ENCODE data around the gene RGS17.

The RGS17 gene

DNA sequence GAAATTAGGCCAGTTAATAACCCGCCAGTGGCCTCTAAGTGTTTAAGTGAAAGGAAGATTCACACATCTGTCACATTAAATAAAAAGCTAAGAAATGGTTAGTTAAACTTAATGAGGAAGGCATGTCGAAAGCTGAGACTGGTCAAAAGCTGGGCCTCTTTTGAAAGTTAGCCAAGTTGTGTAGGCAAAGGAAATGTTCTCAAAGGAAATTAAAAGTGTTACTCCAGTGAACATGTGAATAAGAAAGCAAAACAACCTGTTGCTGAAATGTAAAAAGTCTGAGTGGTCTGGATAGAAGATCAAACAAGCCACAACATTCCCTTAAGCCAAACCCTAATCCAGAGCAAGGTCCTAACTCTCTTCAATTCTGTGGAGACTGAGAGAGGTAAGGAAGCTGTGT, 117.6 kb downstream of the RGS17 start:
- Histone ChIP-seq H2BK15ac (ENCODE audit: low read length) (no peak overlapping the region), H2BK12ac (ENCODE audit: low read length) (no peak overlapping the region), H2BK5ac (ENCODE audit: low read length) (no peak overlapping the region), H3K27ac (replicated peaks; ENCODE audit: low read length) (no peak overlapping the region), H3K4ac (ENCODE audit: low read length) (no peak overlapping the region), H3K36me3 (replicated peaks in 1 of 2; ENCODE audit: control insufficient read depth in 2 of 2, insufficient read depth in 2 of 2, low read length in 2 of 2) (no peaks in the 10 kb centered on the region), H4K91ac (ENCODE audit: low read depth, low read length, poor library complexity) (no peak overlapping the region), H2AFZ (ENCODE audit: low read length) (no peak overlapping the region), H3K79me1 (ENCODE audit: low read depth, low read length) (no peaks in the 10 kb centered on the region), H3K23ac (ENCODE audit: low read depth, low read length, poor library complexity) (no peak overlapping the region), H2BK120ac (ENCODE audit: low read depth, low read length) (no peak overlapping the region), H3K18ac (ENCODE audit: low read length) (no peak overlapping the region), H3K27me3 (ENCODE audit: control insufficient read depth in 3 of 3, insufficient read depth in 3 of 3, low read depth in 1 of 3, low read length in 3 of 3) (no peaks in the 10 kb centered on the region), H3K4me3 (ENCODE audit: low read length in 2 of 2) (no peak overlapping the region), H3K4me2 (ENCODE audit: insufficient read depth, low read length, poor library complexity, severe bottlenecking) (no peak overlapping the region), H4K8ac (ENCODE audit: low read depth, low read length) (no peak overlapping the region), H3K9ac (ENCODE audit: low read depth, low read length, poor library complexity) (no peak overlapping the region), H3K14ac (ENCODE audit: low read length) (no peak overlapping the region), H3K9me3 (replicated peaks in 1 of 2; ENCODE audit: control insufficient read depth in 2 of 2, insufficient read depth in 1 of 2, low read depth in 1 of 2, low read length in 2 of 2) (no peaks in the 10 kb centered on the region), H3K4me1 (ENCODE audit: control insufficient read depth in 2 of 2, insufficient read depth in 1 of 2, low read depth in 1 of 2, low read length in 2 of 2) (no peaks in the 10 kb centered on the region), H2AK5ac (ENCODE audit: low read depth, low read length) (no peak overlapping the region)
- DNase-seq (ENCODE audit: low spot score), result no peak
- WGBS, 2 donors (ENCODE audit: extremely low coverage in 2 of 2, insufficient read length in 2 of 2, insufficient replicate concordance in 1 of 2), result no CpG with 5 or more reads among the region's 2 CpGs

DNA sequence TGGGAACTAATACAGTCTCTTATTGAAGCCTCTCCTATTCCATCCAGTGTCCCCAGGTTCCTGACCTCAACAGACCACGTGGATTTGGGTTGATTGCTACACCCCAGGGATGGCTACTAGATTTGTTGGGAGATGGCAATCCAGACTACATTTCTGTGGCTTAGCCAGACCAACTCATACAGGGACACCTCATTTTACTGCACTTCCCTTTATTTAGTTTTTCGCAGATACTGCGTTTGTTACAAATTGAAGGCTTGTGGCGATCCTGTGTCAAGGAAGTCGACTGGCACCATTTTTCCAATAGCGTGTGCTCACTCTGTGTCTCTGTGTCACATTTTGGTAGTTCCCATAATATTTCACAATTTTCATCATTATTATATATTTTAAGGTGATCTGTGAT, 118.2 kb downstream of the RGS17 start:
- H3K36me3 ChIP-seq (replicated peaks in 1 of 2; ENCODE audit: control insufficient read depth in 2 of 2, insufficient read depth in 2 of 2, low read length in 2 of 2), result no peaks in the 10 kb centered on the region
- H3K14ac ChIP-seq (ENCODE audit: low read length), result no peak overlapping the region
- H3K18ac ChIP-seq (ENCODE audit: low read length), result no peak overlapping the region
- no peaks in the 10 kb centered on the region for H3K4me1 ChIP-seq (ENCODE audit: control insufficient read depth in 2 of 2, insufficient read depth in 1 of 2, low read depth in 1 of 2, low read length in 2 of 2)
- H3K79me1 ChIP-seq (ENCODE audit: low read depth, low read length), result no peaks in the 10 kb centered on the region
- no peak for DNase-seq (ENCODE audit: low spot score)
- H4K91ac ChIP-seq (ENCODE audit: low read depth, low read length, poor library complexity), result no peak overlapping the region
- no peak overlapping the region for H3K4me3 ChIP-seq (ENCODE audit: low read length in 2 of 2)
- H2BK15ac ChIP-seq (ENCODE audit: low read length), result no peak overlapping the region
- H3K4ac ChIP-seq (ENCODE audit: low read length), result no peak overlapping the region
- no peak overlapping the region for H2BK120ac ChIP-seq (ENCODE audit: low read depth, low read length)
- no peak overlapping the region for H4K8ac ChIP-seq (ENCODE audit: low read depth, low read length)
- no peak overlapping the region for H2BK5ac ChIP-seq (ENCODE audit: low read length)
- no CpG with 5 or more reads among the region's 6 CpGs for WGBS, 2 donors (ENCODE audit: extremely low coverage in 2 of 2, insufficient read length in 2 of 2, insufficient replicate concordance in 1 of 2)
- H3K23ac ChIP-seq (ENCODE audit: low read depth, low read length, poor library complexity), result no peak overlapping the region
- no peak overlapping the region for H3K9ac ChIP-seq (ENCODE audit: low read depth, low read length, poor library complexity)
- no peak overlapping the region for H3K27ac ChIP-seq (replicated peaks; ENCODE audit: low read length)
- H2BK12ac ChIP-seq (ENCODE audit: low read length), result no peak overlapping the region
- H3K4me2 ChIP-seq (ENCODE audit: insufficient read depth, low read length, poor library complexity, severe bottlenecking), result no peak overlapping the region
- no peak overlapping the region for H2AK5ac ChIP-seq (ENCODE audit: low read depth, low read length)
- H3K9me3 ChIP-seq (replicated peaks in 1 of 2; ENCODE audit: control insufficient read depth in 2 of 2, insufficient read depth in 1 of 2, low read depth in 1 of 2, low read length in 2 of 2), result no peaks in the 10 kb centered on the region
- no peaks in the 10 kb centered on the region for H3K27me3 ChIP-seq (ENCODE audit: control insufficient read depth in 3 of 3, insufficient read depth in 3 of 3, low read depth in 1 of 3, low read length in 3 of 3)
- H2AFZ ChIP-seq (ENCODE audit: low read length), result no peak overlapping the region

DNA sequence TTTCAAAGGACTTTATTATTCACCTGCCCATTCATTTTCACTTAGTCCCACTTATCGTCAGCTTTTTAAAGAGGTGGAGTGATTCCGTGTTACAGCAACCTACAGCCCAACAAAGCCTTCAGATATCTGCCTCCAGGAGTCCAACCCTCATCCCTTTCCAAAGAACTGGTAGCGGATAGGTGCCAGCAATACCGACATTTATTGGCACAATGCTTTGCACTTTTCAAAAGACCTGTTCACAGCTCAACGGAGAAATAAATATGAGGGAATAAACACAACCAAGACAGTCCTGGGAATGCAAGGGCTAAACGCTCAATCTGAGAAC, 127.8 kb downstream of the RGS17 start:
- no peak overlapping the region for H3K4ac ChIP-seq (ENCODE audit: low read length)
- H3K4me3 ChIP-seq (ENCODE audit: low read length in 2 of 2), result peak overlapping the region; percentile 70 to 90
- no peak overlapping the region for H3K14ac ChIP-seq (ENCODE audit: low read length)
- H2AK5ac ChIP-seq (ENCODE audit: low read depth, low read length), result no peak overlapping the region
- no peak overlapping the region for H3K18ac ChIP-seq (ENCODE audit: low read length)
- H3K9ac ChIP-seq (ENCODE audit: low read depth, low read length, poor library complexity), result peak overlapping the region; percentile 2
- no CpG with 5 or more reads among the region's 6 CpGs for WGBS, 2 donors (ENCODE audit: extremely low coverage in 2 of 2, insufficient read length in 2 of 2, insufficient replicate concordance in 1 of 2)
- no peak overlapping the region for H4K8ac ChIP-seq (ENCODE audit: low read depth, low read length)
- H3K4me1 ChIP-seq (ENCODE audit: control insufficient read depth in 2 of 2, insufficient read depth in 1 of 2, low read depth in 1 of 2, low read length in 2 of 2), result peaks cover 2 to 14% of the 10 kb centered on the region in 2 donors
- H2BK15ac ChIP-seq (ENCODE audit: low read length), result no peak overlapping the region
- peaks cover 0 to 22% of the 10 kb centered on the region in 2 donors for H3K36me3 ChIP-seq (replicated peaks in 1 of 2; ENCODE audit: control insufficient read depth in 2 of 2, insufficient read depth in 2 of 2, low read length in 2 of 2)
- peaks cover 2% of the 10 kb centered on the region for H3K79me1 ChIP-seq (ENCODE audit: low read depth, low read length)
- H2BK120ac ChIP-seq (ENCODE audit: low read depth, low read length), result no peak overlapping the region
- peak overlapping the region; percentile 87 for H2AFZ ChIP-seq (ENCODE audit: low read length)
- H2BK5ac ChIP-seq (ENCODE audit: low read length), result no peak overlapping the region
- no peak overlapping the region for H3K23ac ChIP-seq (ENCODE audit: low read depth, low read length, poor library complexity)
- peak overlapping the region; percentile 72 for H3K4me2 ChIP-seq (ENCODE audit: insufficient read depth, low read length, poor library complexity, severe bottlenecking)
- H3K27me3 ChIP-seq (ENCODE audit: control insufficient read depth in 3 of 3, insufficient read depth in 3 of 3, low read depth in 1 of 3, low read length in 3 of 3), result no peaks in the 10 kb centered on the region
- H3K9me3 ChIP-seq (replicated peaks in 1 of 2; ENCODE audit: control insufficient read depth in 2 of 2, insufficient read depth in 1 of 2, low read depth in 1 of 2, low read length in 2 of 2), result no peaks in the 10 kb centered on the region
- no peak overlapping the region for H2BK12ac ChIP-seq (ENCODE audit: low read length)
- peak overlapping the region; percentile 91 for H3K27ac ChIP-seq (replicated peaks; ENCODE audit: low read length)
- no peak overlapping the region for H4K91ac ChIP-seq (ENCODE audit: low read depth, low read length, poor library complexity)
- no peak for DNase-seq (ENCODE audit: low spot score)

DNA sequence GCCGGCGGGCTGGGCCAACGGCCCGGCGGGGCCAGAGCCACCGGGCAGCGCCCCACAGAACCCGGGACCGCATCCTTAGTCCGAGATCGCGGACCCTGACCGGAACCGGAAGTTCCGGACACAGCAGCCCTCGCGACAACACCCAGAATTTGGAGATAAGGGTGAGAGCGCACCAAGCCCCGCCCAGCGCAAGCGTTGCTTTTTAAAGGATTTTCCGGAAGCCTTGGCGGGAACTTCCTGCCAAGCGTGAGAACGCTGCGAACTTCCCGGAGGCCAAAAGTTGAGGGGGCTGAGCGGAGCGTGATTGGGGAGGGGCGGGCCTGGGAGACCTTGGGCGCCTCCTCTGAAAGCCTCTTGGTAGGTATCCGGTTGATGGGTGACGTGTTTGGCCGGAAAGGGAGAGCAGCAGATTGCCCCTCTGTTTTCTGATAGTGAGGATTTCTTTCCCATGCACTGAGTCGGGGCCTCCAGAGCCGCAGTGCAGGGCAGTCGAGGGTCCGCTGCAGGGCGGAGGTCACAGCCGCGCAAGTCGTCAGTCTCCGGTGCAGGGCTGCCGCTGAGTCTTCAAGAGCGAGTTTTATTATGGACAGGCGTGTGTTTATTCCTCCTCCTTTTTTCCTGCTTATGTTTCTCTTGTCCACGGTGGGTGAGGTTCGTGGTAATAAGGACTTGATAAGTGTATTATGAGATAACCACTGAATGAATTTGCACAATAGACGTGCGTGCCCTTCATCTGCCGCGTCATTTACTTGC, 128.3 kb downstream of the RGS17 start, which contains the start of gene MTRF1L:
Gene MTRF1L (minus strand): TSS at position 97 of the 753 bp plus-strand sequence. CDS start 24 bp downstream, at position 73.
- Histone ChIP-seq H2BK120ac (ENCODE audit: low read depth, low read length) (no peak within 1 kb of the TSS), H2AFZ (ENCODE audit: low read length) (peak within 1 kb of the TSS; percentile 87), H3K4me1 (ENCODE audit: control insufficient read depth in 2 of 2, insufficient read depth in 1 of 2, low read depth in 1 of 2, low read length in 2 of 2) (peaks cover 2 to 14% of the 10 kb centered on the region in 2 donors), H3K4me3 (ENCODE audit: low read length in 2 of 2) (peak within 1 kb of the TSS; percentile 70 to 90), H3K9me3 (replicated peaks in 1 of 2; ENCODE audit: control insufficient read depth in 2 of 2, insufficient read depth in 1 of 2, low read depth in 1 of 2, low read length in 2 of 2) (no peaks in the 10 kb centered on the region), H3K27ac (replicated peaks; ENCODE audit: low read length) (peak within 1 kb of the TSS; percentile 91), H2AK5ac (ENCODE audit: low read depth, low read length) (no peak within 1 kb of the TSS), H2BK15ac (ENCODE audit: low read length) (no peak within 1 kb of the TSS), H2BK5ac (ENCODE audit: low read length) (no peak within 1 kb of the TSS), H3K36me3 (replicated peaks in 1 of 2; ENCODE audit: control insufficient read depth in 2 of 2, insufficient read depth in 2 of 2, low read length in 2 of 2) (peaks cover 0 to 27% of the 10 kb centered on the region in 2 donors), H3K4ac (ENCODE audit: low read length) (no peak within 1 kb of the TSS), H3K23ac (ENCODE audit: low read depth, low read length, poor library complexity) (no peak within 1 kb of the TSS), H3K4me2 (ENCODE audit: insufficient read depth, low read length, poor library complexity, severe bottlenecking) (peak within 1 kb of the TSS; percentile 72), H4K91ac (ENCODE audit: low read depth, low read length, poor library complexity) (no peak within 1 kb of the TSS), H4K8ac (ENCODE audit: low read depth, low read length) (no peak within 1 kb of the TSS), H3K9ac (ENCODE audit: low read depth, low read length, poor library complexity) (peak within 1 kb of the TSS; percentile 85), H3K27me3 (ENCODE audit: control insufficient read depth in 3 of 3, insufficient read depth in 3 of 3, low read depth in 1 of 3, low read length in 3 of 3) (no peaks in the 10 kb centered on the region), H3K79me1 (ENCODE audit: low read depth, low read length) (peaks cover 2% of the 10 kb centered on the region), H3K14ac (ENCODE audit: low read length) (no peak within 1 kb of the TSS), H3K18ac (ENCODE audit: low read length) (peak within 1 kb of the TSS; percentile 66), H2BK12ac (ENCODE audit: low read length) (no peak within 1 kb of the TSS)
- peak; percentile 95 for DNase-seq (ENCODE audit: low spot score)
- WGBS, 2 donors (ENCODE audit: extremely low coverage in 2 of 2, insufficient read length in 2 of 2, insufficient replicate concordance in 1 of 2), result no CpG with 5 or more reads among the region's 52 CpGs

Data from neuronal stem cell (in vitro differentiated cells).